Body of pancreas (tissue), 4 donors: ENCODE data around the gene ITLN2.
"Not testable (repeated sequence)": the region's sequence is repeated elsewhere in the genome, so short reads cannot be mapped to it uniquely, and the experiment has no call there.

Experiments
- CTCF ChIP-seq, 7 experiments: fragments of 450-650 bp in 4 of 7; fragments of 200-600 bp in 3 of 7; sonication (generic) in 3 of 7; IDR thresholded peaks; one replicate each; pipeline ENCODE4 v1.5.1; 2016 to 2019; ENCODE audit warnings: antibody characterized with exemption in 7 of 7
- POLR2A ChIP-seq, 3 donors: fragments of 450-650 bp; IDR thresholded peaks; one replicate each; pipeline ENCODE4 v1.6.1; 2016; ENCODE audit warnings: antibody characterized with exemption in 3 of 3, mild to moderate bottlenecking in 2 of 3

GRCh38 chr1:160947174-160947759, 7.3 kb downstream of the ITLN2 start:
- TF ChIP-seq POLR2A, CTCF (IDR thresholded peaks at IDR 0.05): not testable (repeated sequence)
